Tibial artery (tissue), 4 donors: ENCODE data around the gene TRPM3.

ENCODE experiments used
- DNase-seq, 2 donors: peaks; one replicate each; pipeline ENCODE4 v3.0.0-alpha.2; 2019
- H3K27ac ChIP-seq, 2 donors: fragments of 200-600 bp; sonication (generic) in 1 of 2; 1 replicate in 1 of 2; 2 replicates in 1 of 2; pipeline ENCODE4 v1.5.1; 2018 to 2019; ENCODE audit warnings: mild to moderate bottlenecking in 1 of 2
- H3K27me3 ChIP-seq, 2 donors: fragments of 200-600 bp; sonication (generic) in 1 of 2; one replicate each; pipeline versions ENCODE4 v1.5.1 to v1.6.0; 2016 to 2019
- H3K36me3 ChIP-seq, 3 donors: fragments of 200-600 bp; sonication (generic) in 2 of 3; one replicate each; pipeline ENCODE4 v1.5.1; 2016 to 2019; ENCODE audit warnings: mild to moderate bottlenecking in 2 of 3
- H3K4me1 ChIP-seq, 4 donors: fragments of 200-600 bp; sonication (generic) in 2 of 4; 1 replicate in 3 of 4; 2 replicates in 1 of 4; pipeline ENCODE4 v1.5.1; 2016 to 2019
- H3K4me3 ChIP-seq, 2 donors: fragments of 200-600 bp; sonication (generic) in 1 of 2; 1 replicate in 1 of 2; 2 replicates in 1 of 2; pipeline ENCODE4 v1.5.1; 2018 to 2019; ENCODE audit warnings: mild to moderate bottlenecking in 2 of 2
- H3K9me3 ChIP-seq, 3 donors: fragments of 200-600 bp; sonication (generic) in 1 of 3; one replicate each; pipeline ENCODE4 v1.5.1; 2016 to 2019
- intact Hi-C: fragments of 100-400 bp; cut with DNase I; formaldehyde crosslinking; loops from one replicate; pipeline ENCODE4 v1.15.0; 2023; ENCODE audit warnings: low total_unique reads
- TF ChIP-seq, protein P1 (sequence below), 2 experiments: fragments of 200-600 bp in 1 of 2; fragments of 450-650 bp in 1 of 2; IDR thresholded peaks; one replicate each; pipeline ENCODE4 v1.5.1; 2017 to 2019; ENCODE audit warnings: antibody characterized with exemption in 2 of 2, mild to moderate bottlenecking in 1 of 2, moderate library complexity in 1 of 2

The TRPM3 gene

DNA sequence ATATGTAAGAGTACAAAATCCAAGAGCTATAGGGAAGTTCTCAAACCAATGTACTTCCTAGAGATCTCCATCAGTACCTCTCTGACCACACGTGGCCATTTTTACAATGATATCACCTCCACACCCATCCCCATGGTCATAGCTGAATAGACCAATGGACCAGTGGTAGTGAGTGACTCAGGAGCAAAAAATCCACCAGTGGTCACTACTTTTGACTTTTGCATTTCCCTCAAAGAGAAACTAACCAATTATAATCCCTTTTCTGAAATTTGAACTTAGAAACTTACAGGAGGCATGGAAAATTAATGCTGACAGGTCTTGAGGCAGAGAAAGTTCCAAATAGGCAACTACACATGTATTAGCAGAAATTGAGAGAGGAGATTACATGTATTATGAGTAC, 238.4 kb downstream of the TRPM3 start:
- Histone ChIP-seq H3K36me3 (no peaks in the 10 kb centered on the region), H3K27ac (no peak overlapping the region), H3K4me3 (no peak overlapping the region), H3K4me1 (no peaks in the 10 kb centered on the region), H3K9me3 (no peaks in the 10 kb centered on the region), H3K27me3 (no peaks in the 10 kb centered on the region)
- no peak for DNase-seq
- TF ChIP-seq, protein P1, sequence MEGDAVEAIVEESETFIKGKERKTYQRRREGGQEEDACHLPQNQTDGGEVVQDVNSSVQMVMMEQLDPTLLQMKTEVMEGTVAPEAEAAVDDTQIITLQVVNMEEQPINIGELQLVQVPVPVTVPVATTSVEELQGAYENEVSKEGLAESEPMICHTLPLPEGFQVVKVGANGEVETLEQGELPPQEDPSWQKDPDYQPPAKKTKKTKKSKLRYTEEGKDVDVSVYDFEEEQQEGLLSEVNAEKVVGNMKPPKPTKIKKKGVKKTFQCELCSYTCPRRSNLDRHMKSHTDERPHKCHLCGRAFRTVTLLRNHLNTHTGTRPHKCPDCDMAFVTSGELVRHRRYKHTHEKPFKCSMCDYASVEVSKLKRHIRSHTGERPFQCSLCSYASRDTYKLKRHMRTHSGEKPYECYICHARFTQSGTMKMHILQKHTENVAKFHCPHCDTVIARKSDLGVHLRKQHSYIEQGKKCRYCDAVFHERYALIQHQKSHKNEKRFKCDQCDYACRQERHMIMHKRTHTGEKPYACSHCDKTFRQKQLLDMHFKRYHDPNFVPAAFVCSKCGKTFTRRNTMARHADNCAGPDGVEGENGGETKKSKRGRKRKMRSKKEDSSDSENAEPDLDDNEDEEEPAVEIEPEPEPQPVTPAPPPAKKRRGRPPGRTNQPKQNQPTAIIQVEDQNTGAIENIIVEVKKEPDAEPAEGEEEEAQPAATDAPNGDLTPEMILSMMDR (IDR thresholded peaks at IDR 0.05): no peak
- intact Hi-C loops: no loop called here

DNA sequence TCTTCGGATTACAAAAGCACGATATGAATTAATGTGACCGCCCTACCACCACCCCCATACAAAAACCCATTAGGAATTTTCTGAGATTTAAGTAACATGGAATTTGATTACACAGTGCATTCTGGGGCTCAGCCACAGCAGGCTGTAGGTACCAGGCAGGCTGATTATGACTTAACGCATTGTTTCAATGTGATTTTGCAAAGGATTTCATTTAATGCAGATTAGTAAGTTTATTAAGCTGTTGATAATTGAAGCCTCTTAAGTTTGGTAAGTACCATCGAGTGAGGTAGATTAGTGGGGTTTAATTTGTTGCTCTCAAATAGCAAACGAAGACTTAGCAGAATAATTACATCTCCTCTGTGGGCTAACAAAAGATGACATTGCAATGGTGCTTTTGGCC, 240.1 kb downstream of the TRPM3 start:
- intact Hi-C loops: no loop called here
- H3K36me3 ChIP-seq: no peaks in the 10 kb centered on the region
- H3K27ac ChIP-seq: no peak overlapping the region
- TF ChIP-seq, protein P1 (IDR thresholded peaks at IDR 0.05): no peak
- no peaks in the 10 kb centered on the region for H3K9me3 ChIP-seq
- no peaks in the 10 kb centered on the region for H3K4me1 ChIP-seq
- H3K27me3 ChIP-seq: no peaks in the 10 kb centered on the region
- H3K4me3 ChIP-seq: no peak overlapping the region
- no peak for DNase-seq

DNA sequence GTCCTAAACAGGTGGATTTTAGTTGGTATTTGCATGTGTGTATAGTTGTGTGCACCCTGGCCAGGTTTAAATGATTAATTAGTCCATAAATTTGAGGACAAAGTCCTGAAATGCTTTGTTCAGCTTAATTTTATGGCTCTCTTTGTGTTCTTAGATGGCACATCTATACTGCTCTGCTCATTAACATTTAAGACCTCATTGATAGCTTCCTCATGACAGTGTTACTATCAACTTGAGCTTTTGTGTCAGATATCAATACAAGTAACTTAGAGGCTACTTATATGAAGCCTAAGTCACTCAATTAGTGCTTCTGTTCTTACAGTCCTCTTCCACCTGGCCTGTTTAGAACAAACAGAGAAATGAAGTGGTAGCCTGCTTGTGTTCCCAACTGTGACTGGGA, 240.9 kb downstream of the TRPM3 start:
- H3K9me3 ChIP-seq: no peaks in the 10 kb centered on the region
- no peak overlapping the region for H3K4me3 ChIP-seq
- H3K27me3 ChIP-seq: no peaks in the 10 kb centered on the region
- TF ChIP-seq, protein P1 (IDR thresholded peaks at IDR 0.05): no peak
- no peaks in the 10 kb centered on the region for H3K36me3 ChIP-seq
- no peak for DNase-seq
- no peak overlapping the region for H3K27ac ChIP-seq
- intact Hi-C loops: no loop called here
- H3K4me1 ChIP-seq: no peaks in the 10 kb centered on the region

DNA sequence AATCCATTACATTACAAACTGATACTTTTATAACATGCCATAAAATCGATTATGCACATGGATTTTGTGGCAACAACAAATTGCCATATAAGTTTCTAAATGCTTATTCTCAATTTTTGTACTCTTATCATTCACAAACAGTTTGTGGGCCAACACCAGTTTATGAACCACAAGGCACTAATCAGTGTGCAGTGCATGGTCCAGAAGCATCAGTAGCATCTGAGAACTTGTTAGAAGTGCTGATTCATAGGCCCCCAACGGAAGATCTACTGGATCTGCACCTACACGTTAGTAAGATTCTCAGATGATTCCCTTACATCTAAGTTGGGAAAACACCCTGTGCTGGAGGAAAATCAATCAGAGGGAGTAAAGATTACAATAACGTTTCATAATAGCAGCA, 242.8 kb downstream of the TRPM3 start:
- TF ChIP-seq, protein P1 (IDR thresholded peaks at IDR 0.05): no peak
- Histone ChIP-seq H3K27me3 (no peaks in the 10 kb centered on the region), H3K4me1 (no peaks in the 10 kb centered on the region), H3K36me3 (no peaks in the 10 kb centered on the region), H3K27ac (no peak overlapping the region), H3K4me3 (no peak overlapping the region), H3K9me3 (no peaks in the 10 kb centered on the region)
- intact Hi-C loops: no loop called here
- DNase-seq: no peak

DNA sequence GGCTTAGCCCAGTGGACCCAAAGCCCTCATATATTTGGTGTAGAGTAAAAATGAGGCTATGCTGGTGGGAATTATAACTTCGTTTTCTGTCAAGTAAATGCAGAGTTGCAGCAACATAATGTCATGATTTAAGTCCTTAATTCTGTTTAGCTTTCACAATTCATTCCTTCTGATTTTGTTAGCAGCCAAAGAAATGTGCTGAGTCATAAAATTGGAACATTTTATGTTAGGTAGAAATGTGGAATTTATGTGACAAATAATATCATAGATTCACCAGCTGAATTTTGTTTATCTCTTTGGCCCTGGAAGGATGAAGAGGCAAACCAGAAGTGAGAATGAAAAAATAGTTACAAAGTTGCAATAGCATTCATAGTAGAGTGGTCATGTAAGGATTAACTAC, 247.0 kb downstream of the TRPM3 start:
- no peak for DNase-seq
- H3K9me3 ChIP-seq: no peaks in the 10 kb centered on the region
- H3K27me3 ChIP-seq: no peaks in the 10 kb centered on the region
- H3K27ac ChIP-seq: no peak overlapping the region
- H3K4me3 ChIP-seq: no peak overlapping the region
- intact Hi-C loops: no loop called here
- TF ChIP-seq, protein P1 (IDR thresholded peaks at IDR 0.05): no peak
- H3K36me3 ChIP-seq: no peaks in the 10 kb centered on the region
- H3K4me1 ChIP-seq: no peaks in the 10 kb centered on the region

DNA sequence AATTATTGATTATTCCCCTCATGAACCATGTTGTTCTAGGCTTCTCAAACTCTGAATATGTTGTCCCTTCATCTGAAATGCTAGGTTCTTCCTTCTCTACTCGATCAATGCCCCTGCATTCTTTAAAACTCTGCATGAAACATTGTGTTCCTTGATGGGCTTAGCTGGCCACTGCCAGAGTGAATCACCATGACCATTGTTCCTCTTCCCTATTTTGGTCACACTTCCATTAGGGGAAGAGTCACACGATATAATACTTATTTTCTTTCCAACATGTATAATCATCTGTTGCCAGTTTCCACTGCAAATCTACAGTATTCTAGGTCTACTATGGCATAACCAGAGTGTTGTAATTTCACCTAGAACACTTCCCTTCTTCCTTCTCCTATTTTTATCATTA, 247.9 kb downstream of the TRPM3 start:
- Histone ChIP-seq H3K36me3 (no peaks in the 10 kb centered on the region), H3K27ac (no peak overlapping the region), H3K27me3 (no peaks in the 10 kb centered on the region), H3K4me3 (no peak overlapping the region), H3K4me1 (peaks cover 0 to 4% (median under 1%) of the 10 kb centered on the region in 4 donors), H3K9me3 (no peaks in the 10 kb centered on the region)
- TF ChIP-seq, protein P1 (IDR thresholded peaks at IDR 0.05): no peak
- intact Hi-C loops: no loop called here
- DNase-seq: no peak
